Endothelial cell of umbilical vein (primary cell): ENCODE data around the gene RYR3.

Experiments
- CTCF ChIP-seq, 2 donors: IDR thresholded peaks; 1 replicate in 1 of 2; 2 replicates in 1 of 2; pipeline ENCODE4 v1.5.1; 2011; ENCODE audit warnings: low read length in 2 of 2, mild to moderate bottlenecking in 2 of 2, moderate library complexity in 2 of 2, control low read depth in 1 of 2, inconsistent platforms in 1 of 2, low read depth in 1 of 2; ENCODE audit not compliant: insufficient read depth in 1 of 2; ENCODE audit errors: extremely low read depth in 1 of 2
- EZH2 ChIP-seq: IDR thresholded peaks from 2 replicates; pipeline ENCODE4 v1.6.1; 2012; ENCODE audit warnings: borderline replicate concordance, low read depth, mild to moderate bottlenecking, moderate library complexity, low read length, inconsistent platforms; ENCODE audit not compliant: severe bottlenecking
- FOS ChIP-seq: IDR thresholded peaks from 2 replicates; pipeline ENCODE4 v1.6.1; 2011; ENCODE audit warnings: mild to moderate bottlenecking, low read length, moderate library complexity, borderline replicate concordance; ENCODE audit not compliant: insufficient read depth
- GATA2 ChIP-seq: IDR thresholded peaks from 2 replicates; pipeline ENCODE4 v1.7.0; 2011; ENCODE audit warnings: low read depth, mild to moderate bottlenecking, moderate library complexity, mixed read lengths, low read length; ENCODE audit not compliant: insufficient read length, insufficient read depth
- JUN ChIP-seq: IDR thresholded peaks from 2 replicates; pipeline ENCODE4 v1.6.1; 2011; ENCODE audit warnings: borderline replicate concordance, low read depth; ENCODE audit not compliant: insufficient read length, insufficient read depth
- MAX ChIP-seq: IDR thresholded peaks from 2 replicates; pipeline ENCODE4 v1.6.1; 2011; ENCODE audit not compliant: insufficient read depth, insufficient read length
- MYC ChIP-seq: IDR thresholded peaks from one replicate; pipeline ENCODE4 v1.6.1; 2011; ENCODE audit warnings: mild to moderate bottlenecking, low read depth, low read length
- POLR2A ChIP-seq: IDR thresholded peaks from 2 replicates; pipeline ENCODE4 v1.6.1; 2012; ENCODE audit warnings: low read depth, mild to moderate bottlenecking, control low read depth, low read length
- POLR2AphosphoS5 ChIP-seq: IDR thresholded peaks from 2 replicates; pipeline ENCODE4 v1.6.1; 2012; ENCODE audit warnings: low read depth, mild to moderate bottlenecking, control low read depth, low read length, moderate library complexity; ENCODE audit not compliant: insufficient read depth

GRCh38 chr15:33638453-33638852 is 327.7 kb downstream of the RYR3 start:
- TF ChIP-seq CTCF (IDR thresholded peaks at IDR 0.05; ENCODE audit: extremely low read depth in 1 of 2, insufficient read depth in 1 of 2, low read depth in 1 of 2, low read length in 2 of 2) (no peak), POLR2AphosphoS5 (no peak), JUN (no peak), EZH2 (no peak), POLR2A (no peak), MAX (no peak), FOS (no peak), MYC (no peak), GATA2 (no peak)
